Measurements from ENCODE around the gene USP48.
"Not testable (repeated sequence)": the region's sequence is repeated elsewhere in the genome, so short reads cannot be mapped to it uniquely, and the experiment has no call there.

USP48 gene

DNA sequence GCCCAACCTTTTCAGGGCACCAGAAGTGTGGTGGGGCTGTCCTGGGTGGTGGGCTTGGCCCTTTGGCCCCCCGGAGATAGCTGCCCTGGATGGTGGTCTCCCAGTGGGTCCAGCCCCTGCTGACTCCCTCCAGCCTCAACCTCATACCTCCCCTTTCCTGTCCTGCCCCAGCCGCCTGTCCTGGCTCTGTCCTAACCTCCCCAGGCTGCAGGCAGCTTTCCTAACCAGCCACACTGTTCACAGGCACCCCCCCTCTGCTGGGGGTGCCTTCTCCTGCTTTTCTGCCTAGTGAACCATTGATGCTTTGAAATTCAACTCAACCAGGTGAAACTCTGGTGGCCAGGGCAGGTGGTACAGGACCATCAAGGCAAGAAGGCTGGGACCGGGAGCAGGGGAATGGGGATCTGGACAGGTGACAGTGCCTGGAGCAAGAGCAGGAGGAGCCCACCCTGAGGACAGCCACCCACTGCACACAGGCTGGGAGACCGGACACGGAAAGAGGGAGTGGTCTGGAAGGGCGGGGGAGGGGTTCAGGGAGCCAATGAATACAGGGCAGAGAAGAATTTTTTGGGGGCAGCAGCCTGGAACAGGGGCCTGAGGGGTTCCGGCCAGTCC lies 149.7 kb downstream of the USP48 start:
- no peak for DNase-seq

DNA sequence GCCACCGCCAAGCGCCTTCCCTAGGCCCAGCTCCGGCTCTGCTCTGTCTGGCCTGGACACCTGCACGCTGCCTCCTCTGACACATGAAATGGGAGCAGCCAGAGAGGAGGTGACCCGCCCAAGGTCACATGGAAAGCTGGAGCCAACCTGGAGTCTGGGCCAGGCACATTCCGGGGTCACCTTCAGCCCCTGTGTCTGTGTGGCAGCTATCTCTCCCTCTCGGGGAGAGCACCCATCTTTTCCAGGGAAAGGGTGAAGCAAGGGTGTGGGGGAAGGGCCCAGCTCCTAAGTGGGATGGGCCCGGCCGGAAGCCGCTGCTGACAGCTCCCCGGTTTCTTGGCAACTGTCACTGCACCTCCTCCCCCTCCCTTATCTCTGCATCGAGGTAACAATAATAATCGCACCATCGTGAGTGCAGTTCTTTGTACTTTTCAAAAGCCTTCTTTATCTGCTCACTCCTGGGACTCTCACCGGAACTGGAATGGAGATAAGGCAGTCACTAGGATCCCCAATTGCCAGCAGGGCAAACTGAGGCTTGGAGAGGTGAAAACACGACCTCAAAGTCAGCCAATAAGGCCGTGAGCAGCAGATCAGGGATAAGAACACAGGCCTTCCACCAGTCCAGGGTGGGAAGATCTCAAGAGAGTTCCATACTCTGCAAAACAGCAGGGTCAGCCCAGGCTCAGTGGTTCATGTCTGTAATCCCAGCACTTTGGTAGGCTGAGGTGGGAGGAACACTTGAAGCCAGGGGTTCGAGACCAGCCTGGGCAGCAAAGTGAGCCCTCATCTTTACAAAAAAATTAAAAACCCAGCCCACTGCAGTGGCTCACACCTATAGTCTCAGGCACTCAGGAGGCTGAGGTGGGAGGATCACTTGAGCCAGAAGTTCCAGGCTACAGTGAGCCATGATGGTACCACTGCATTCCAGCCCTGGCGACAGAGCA lies 150.7 kb downstream of the USP48 start:
- no peak for DNase-seq

DNA sequence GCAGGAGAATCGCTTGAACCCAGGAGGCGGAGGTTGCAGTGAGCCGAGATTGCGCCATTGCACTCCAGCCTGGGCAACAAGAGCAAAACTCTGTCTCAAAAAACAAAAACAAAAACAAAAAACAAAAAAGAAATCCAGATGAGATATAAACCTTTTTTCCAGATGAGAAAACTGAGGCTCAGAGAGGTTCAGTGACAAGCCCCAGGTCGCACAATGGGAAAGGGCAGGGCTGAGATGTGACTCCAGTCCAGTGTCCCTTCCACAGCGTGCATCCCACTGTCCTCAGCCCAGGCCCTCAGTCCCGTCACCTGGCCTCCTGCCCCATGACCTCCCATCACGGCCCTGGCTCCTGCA lies 151.4 kb downstream of the USP48 start:
- DNase-seq: not testable (repeated sequence)

DNA sequence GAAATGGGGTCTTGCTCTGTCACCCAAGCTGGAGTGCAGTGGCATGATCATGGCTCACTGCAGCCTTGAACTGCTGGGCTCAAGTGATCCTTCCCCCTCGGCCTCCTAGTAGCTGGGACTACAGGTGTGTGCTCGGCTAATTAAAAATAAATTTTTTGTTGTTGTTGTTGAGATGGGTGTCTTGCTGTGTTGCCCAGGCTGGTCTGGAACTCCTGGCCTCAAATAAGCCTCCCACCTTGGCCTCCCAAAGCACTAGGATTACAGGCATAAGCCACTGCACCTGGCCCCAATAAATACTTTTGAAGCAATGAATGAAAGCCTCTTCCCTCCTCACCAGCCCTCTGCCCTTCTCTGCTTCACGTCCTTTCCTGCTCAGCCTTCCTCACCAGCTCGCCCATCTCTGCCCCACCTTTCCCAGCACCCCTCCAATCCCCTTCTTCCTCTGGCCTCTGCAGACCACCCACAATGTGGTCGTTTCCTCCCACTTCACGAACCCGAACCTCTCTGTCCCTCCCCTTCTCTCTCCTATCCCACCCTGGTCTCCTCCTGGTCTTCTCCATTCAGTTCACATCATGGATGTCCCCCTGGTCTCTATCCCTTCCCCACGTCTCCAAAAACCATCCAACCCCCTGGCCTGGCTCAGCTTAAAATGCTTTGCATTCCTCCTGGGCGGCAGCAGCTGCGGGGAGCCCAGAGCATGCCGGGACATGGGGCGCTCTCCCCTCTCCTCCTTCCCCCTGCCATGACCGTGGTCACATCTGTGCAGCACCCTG lies 152.2 kb downstream of the USP48 start:
- DNase-seq: no peak

DNA sequence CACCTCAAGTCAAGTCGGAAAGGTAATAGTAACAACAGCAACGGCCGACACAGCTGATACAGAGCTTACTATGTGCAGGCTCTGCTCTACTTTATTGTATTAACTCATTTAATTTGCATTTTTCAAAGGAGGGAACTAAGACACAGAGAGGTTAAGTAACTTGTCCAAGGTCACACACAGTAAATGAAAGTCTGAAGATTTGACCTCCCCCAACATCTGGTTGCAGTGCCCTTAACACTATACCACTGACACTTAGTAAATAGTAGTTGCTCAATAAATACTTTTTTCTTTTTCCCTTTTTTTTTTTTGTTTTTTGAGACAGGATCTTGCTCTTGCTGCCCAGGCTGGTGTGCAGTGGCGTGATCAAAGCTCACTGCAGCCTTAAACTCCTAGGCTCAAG lies 153.0 kb downstream of the USP48 start:
- no peak for DNase-seq

DNA sequence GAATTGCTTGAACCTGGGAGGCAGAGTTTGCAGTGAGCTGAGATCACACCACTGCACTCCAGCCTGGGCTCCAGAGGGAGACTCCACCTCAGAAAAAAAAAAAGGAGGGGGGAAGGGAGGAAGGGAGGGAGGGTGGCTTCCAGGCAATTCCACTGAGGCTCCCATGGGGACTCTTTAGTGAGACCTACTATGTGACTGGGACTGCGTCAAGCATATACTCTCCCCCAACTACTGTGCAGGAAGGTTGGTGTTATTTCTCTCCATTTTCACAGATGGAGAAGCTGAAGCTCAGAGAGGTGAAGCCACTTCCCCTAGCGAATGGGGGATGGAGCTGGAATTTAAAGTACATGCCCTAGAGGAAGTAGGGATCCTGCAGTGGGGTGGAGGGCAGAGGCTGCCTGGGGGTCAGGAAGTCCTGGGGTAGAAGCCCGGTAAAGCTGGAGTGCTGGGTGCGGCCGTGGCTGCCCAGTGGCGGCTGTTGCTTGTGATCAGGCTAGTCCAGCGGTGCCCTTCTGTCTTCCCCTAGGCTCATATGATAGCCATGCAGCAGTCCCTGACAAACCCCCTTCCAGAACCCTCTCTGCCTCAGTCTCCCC lies 154.1 kb downstream of the USP48 start:
- DNase-seq: no peak
